Activated CD4-positive, alpha-beta T cell treated with anti-CD3 and anti-CD28 coated beads for 24 hours (primary cell): ENCODE results near the gene VWA5A.
A peak's percentile ranks its signal among the peaks of the same experiment; 100 is the strongest.

Source experiments
- DNase-seq, 2 donors: peaks; one replicate each; pipeline ENCODE4 v3.0.0-alpha.2; 2020; ENCODE audit warnings: low read depth in 2 of 2

The VWA5A gene

DNA sequence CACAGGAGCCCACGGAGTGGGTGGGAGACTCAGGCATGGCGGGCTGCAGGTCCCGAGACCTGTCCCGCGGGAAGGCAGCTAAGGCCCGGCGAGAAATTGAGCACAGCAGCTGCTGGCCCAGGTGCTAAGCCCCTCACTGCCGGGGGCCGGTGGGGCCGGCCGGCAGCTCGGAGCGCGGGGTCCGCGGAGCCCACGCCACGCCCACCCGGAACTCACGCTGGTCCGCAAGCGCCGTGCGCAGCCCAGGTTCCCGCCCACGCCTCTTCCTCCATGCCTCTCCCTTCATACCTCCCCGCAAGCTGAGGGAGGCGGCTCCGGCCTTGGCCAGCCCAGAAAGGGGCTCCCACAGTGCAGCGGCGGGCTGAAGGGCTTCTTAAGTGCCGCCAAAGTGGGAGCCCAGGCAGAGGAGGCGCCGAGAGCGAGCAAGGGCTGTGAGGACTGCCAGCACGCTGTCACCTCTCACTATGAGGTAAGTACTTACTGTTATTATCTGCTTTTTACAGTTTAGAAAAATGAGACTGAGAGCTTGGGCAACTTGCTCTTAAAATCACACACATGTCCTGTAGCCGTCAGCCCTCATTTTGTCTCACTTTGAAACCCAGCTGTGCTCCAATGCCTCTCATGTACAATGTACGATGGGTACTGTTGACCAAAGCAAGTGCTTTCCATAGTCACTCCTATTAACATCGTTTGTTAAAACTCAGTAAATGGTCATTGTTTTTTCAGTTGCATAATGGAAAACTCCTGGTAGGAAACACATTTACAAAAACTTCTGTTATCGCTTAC lies 55.7 kb downstream of the VWA5A start:
- DNase-seq = no peak

DNA sequence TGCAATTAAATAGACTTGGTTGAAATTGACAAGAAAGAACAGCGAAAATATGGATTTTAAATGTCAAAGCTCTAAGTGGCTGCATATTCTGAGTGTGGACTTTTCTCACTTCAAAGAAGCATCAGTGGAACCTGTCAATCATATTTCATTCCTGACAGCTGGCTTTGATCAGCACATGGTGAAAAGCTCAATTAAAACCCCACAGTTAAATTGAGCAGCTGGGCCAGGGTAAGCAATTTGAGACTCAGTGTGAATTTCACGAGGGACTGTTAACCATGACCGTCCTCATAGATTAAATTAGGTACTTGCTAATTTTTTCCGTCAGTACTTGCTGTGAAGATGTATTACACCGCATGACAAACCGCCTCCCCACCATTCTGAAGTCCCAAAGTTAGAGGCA lies 56.9 kb downstream of the VWA5A start:
- no peak for DNase-seq

GRCh38 chr11:124172599-124172998 lies 57.3 kb downstream of the VWA5A start:
- DNase-seq = no peak

- DNase-seq = no peak
These were observed 58.8 kb downstream of the VWA5A start for GRCh38 chr11:124174001-124174583.

- no peak for DNase-seq
These were observed 61.9 kb downstream of the VWA5A start for GRCh38 chr11:124176925-124177715.

GRCh38 chr11:124179310-124179709 lies 64.1 kb downstream of the VWA5A start:
- no peak for DNase-seq

GRCh38 chr11:124183068-124183467 lies 67.8 kb downstream of the VWA5A start, which contains the start of gene OR10D3:
Gene OR10D3, plus strand, starts transcription at chr11:124183345. Its CDS starts 1,925 bp downstream, at chr11:124185270.
- DNase-seq = no peak

GRCh38 chr11:124190298-124191139 lies 75.3 kb downstream of the VWA5A start:
- no peak for DNase-seq

- DNase-seq = no peak
These were observed 78.2 kb downstream of the VWA5A start for GRCh38 chr11:124193221-124194010.

DNA sequence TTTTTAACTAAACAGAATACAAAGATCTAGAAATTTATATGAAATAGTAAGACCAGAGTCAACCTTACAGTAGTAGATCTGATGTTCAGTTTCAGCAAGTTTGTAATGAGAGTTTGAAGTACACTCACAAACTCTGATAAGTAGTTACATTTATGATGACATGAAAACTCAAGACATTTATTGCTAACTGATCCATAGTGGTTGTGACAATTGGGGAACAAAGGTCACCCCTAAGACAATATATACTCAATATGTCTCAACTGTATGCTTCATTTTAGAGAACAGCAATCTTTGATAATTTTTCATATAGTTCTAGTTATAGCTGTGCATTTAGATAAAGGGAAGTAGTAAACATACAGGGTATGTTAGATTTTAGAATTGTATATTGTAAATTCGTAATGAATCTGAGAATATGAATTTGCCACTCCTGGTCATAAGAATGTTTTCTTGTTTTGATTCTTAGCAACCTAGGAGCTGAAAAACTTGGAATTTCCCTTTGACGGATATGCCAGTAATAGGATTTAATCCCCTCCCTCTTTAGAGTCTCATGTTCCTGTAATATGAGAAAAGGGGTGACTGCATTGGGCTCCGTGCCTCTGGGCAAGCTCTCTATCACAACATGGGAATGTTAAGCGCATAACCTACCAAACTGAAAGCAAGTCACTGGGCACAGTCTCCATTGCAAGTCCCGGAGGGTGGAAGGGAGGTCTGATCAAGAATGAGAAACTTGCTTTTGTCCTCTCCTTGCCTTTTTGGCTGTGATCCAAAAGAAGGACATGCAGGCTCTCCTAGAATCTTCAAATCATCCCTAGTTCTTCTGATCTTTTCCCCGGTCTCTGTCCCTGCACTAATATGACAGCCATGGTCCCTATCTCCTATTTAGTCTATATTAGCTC lies 79.3 kb downstream of the VWA5A start:
- no peak for DNase-seq

- peak; percentile 15 to 29 for DNase-seq
These were observed 80.0 kb downstream of the VWA5A start for GRCh38 chr11:124195189-124195734.
